SK-N-SH treated with all-trans-retinoic acid at 6 μM for 48 hours (cell line): ENCODE measurements around the gene PEX5L.

ENCODE experiments used
- ATAC-seq: fragments of 200-7000 bp; cut with Tn5 transposase; 3 replicates; pipeline ENCODE4 v1.9.1; 2020; ENCODE audit warnings: mild to moderate bottlenecking, moderate library complexity
- ARNTL ChIP-seq: fragments of 450-650 bp; formaldehyde crosslinking; IDR thresholded peaks from 2 replicates; pipeline ENCODE4 v1.5.0; 2020; ENCODE audit warnings: low read depth, mild to moderate bottlenecking, moderate library complexity, borderline replicate concordance
- BACH2 ChIP-seq: fragments of 250-450 bp; sonication (Bioruptor Pico); IDR thresholded peaks from 2 replicates; pipeline ENCODE4 v1.9.0; 2021; ENCODE audit warnings: mild to moderate bottlenecking, borderline replicate concordance
- CSDC2 ChIP-seq: fragments of 250-450 bp; sonication (Bioruptor Pico); IDR thresholded peaks from 2 replicates; pipeline ENCODE4 v1.5.0; 2020; ENCODE audit warnings: mild to moderate bottlenecking, moderate library complexity
- CSRNP3 ChIP-seq: fragments of 250-450 bp; sonication (Bioruptor Pico); IDR thresholded peaks from 2 replicates; pipeline ENCODE4 v1.5.1; 2021; ENCODE audit warnings: mild to moderate bottlenecking, moderate library complexity
- ESRRG ChIP-seq: fragments of 250-450 bp; sonication (Bioruptor Pico); IDR thresholded peaks from 2 replicates; pipeline ENCODE4 v1.6.1; 2021; ENCODE audit warnings: mild to moderate bottlenecking
- GLIS3 ChIP-seq: fragments of 250-450 bp; sonication (Bioruptor Pico); IDR thresholded peaks from 2 replicates; pipeline ENCODE4 v1.5.0; 2020; ENCODE audit warnings: mild to moderate bottlenecking, moderate library complexity
- ISL1 ChIP-seq: fragments of 250-450 bp; sonication (Bioruptor Pico); IDR thresholded peaks from 2 replicates; pipeline ENCODE4 v2.1.2; 2022; ENCODE audit warnings: mild to moderate bottlenecking, moderate library complexity
- PATZ1 ChIP-seq: fragments of 250-450 bp; sonication (Bioruptor Pico); IDR thresholded peaks from 2 replicates; pipeline ENCODE4 v1.8.0; 2020; ENCODE audit warnings: mild to moderate bottlenecking, moderate library complexity, borderline replicate concordance
- POU6F1 ChIP-seq: fragments of 250-450 bp; sonication (Bioruptor Pico); IDR thresholded peaks from 2 replicates; pipeline ENCODE4 v1.8.0; 2021; ENCODE audit warnings: low read depth, mild to moderate bottlenecking, moderate library complexity, borderline replicate concordance
- PPARA ChIP-seq: fragments of 250-450 bp; sonication (Bioruptor Pico); IDR thresholded peaks from 2 replicates; pipeline ENCODE4 v1.5.0; 2020; ENCODE audit warnings: mild to moderate bottlenecking, borderline replicate concordance
- RARB ChIP-seq: fragments of 250-450 bp; sonication (Bioruptor Pico); IDR thresholded peaks from 2 replicates; pipeline ENCODE4 v1.8.0; 2021; ENCODE audit warnings: mild to moderate bottlenecking, moderate library complexity
- TOX ChIP-seq: fragments of 250-450 bp; sonication (Bioruptor Pico); IDR thresholded peaks from 2 replicates; pipeline ENCODE4 v1.8.0; 2021; ENCODE audit warnings: mild to moderate bottlenecking, moderate library complexity, borderline replicate concordance
- TSHZ2 ChIP-seq: fragments of 250-450 bp; sonication (Bioruptor Pico); IDR thresholded peaks from 2 replicates; pipeline ENCODE4 v1.5.0; 2020; ENCODE audit warnings: mild to moderate bottlenecking, moderate library complexity
- ZC3H10 ChIP-seq: fragments of 250-450 bp; sonication (Bioruptor Pico); IDR thresholded peaks from 2 replicates; pipeline ENCODE4 v1.5.1; 2021; ENCODE audit warnings: mild to moderate bottlenecking, moderate library complexity
- ZFP3 ChIP-seq: fragments of 250-450 bp; sonication (Bioruptor Pico); IDR thresholded peaks from 2 replicates; pipeline ENCODE4 v1.5.0; 2020; ENCODE audit warnings: mild to moderate bottlenecking, moderate library complexity
- ZFP30 ChIP-seq: fragments of 450-650 bp; formaldehyde crosslinking; IDR thresholded peaks from 2 replicates; pipeline ENCODE4 v1.5.0; 2022; ENCODE audit warnings: mild to moderate bottlenecking, moderate library complexity
- ZNF565 ChIP-seq: fragments of 450-650 bp; formaldehyde crosslinking; conservative IDR thresholded peaks from 2 replicates; pipeline ENCODE4 v1.5.0; 2020; ENCODE audit warnings: low read depth, mild to moderate bottlenecking, moderate library complexity
- ZNF70 ChIP-seq: fragments of 450-650 bp; formaldehyde crosslinking; IDR thresholded peaks from 2 replicates; pipeline ENCODE4 v1.5.0; 2020; ENCODE audit warnings: mild to moderate bottlenecking, moderate library complexity
- ZNF8 ChIP-seq: fragments of 450-650 bp; formaldehyde crosslinking; IDR thresholded peaks from 2 replicates; pipeline ENCODE4 v1.5.0; 2020; ENCODE audit warnings: mild to moderate bottlenecking, moderate library complexity

PEX5L gene

GRCh38 chr3:179745716-179746115 lies 291.0 kb downstream of the PEX5L start (continued):
- TF ChIP-seq BACH2 (no peak), ZC3H10 (CRISPR knock-in tag) (no peak), POU6F1 (CRISPR knock-in tag) (no peak), ARNTL (no peak)

- TF ChIP-seq PATZ1 (CRISPR knock-in tag) (no peak), POU6F1 (CRISPR knock-in tag) (no peak), CSRNP3 (CRISPR knock-in tag) (no peak), ZNF8 (CRISPR knock-in tag) (no peak), ZFP30 (CRISPR knock-in tag) (no peak), CSDC2 (no peak), PPARA (CRISPR knock-in tag) (no peak), BACH2 (no peak), GLIS3 (no peak), ZFP3 (CRISPR knock-in tag) (no peak), ESRRG (CRISPR knock-in tag) (no peak), RARB (CRISPR knock-in tag) (no peak), TOX (CRISPR knock-in tag) (no peak), ARNTL (no peak), ZNF565 (CRISPR knock-in tag) (no peak), TSHZ2 (no peak), ZNF70 (no peak), ISL1 (CRISPR knock-in tag) (no peak), ZC3H10 (CRISPR knock-in tag) (no peak)
- ATAC-seq = no peak
These were observed 291.7 kb downstream of the PEX5L start for GRCh38 chr3:179745079-179745478.
